Measurements from ENCODE around the gene LYRM1. TPM values are rescaled to one million over a fixed set of nuclear protein-coding genes. Genes with fewer than 3 reads are reported as not detected.

Gene LYRM1
- polyA plus RNA-seq, 1 of the 3 experiments (the other 2 are of a cell fraction): 18.1 TPM

DNA sequence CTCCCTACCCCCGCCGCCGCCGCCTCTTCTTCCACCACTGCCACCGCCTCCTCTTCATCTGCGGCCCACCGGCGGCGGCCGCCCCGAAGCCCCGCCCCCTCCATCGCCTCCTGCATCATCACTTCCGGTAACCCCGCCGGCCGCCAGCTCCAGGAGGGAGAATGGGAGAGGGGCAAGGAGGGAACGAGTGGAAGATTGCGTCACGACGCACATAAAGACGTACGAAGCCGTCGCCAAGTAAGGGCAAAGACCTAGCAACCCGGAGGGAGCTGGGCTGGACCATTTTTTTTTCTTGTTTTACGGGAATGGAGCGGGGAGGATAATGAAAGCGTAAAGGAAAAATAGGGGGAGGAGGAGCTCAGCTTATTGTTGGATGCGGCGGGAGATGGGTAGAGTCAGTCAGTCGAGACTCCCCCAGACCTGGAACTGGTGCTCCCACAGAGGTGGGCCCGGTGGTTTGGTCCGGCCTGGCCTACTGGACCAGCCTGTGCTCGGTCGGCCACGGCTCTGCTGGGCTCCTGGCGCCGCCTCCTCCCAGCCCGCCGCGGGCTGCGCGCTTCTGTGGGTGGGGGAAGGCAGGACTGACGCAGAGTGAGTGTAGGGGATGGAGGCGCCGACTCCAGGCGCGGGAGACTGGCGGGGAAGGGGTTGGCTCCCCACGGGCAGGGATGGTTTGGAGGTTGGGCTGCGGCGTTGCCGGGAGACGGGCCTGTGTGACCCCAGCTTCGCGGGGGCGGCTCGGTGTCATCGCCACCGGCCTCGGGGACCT is at the start of gene LYRM1, which contains the start of gene DCUN1D3 (continued):
- TF ChIP-seq MAX (IDR thresholded peaks at IDR 0.05; ENCODE audit: low read depth) (peak; percentile 72), USF2 (IDR thresholded peaks at IDR 0.05; ENCODE audit: borderline replicate concordance, low read depth, low read length) (no peak), JUND (IDR thresholded peaks at IDR 0.05) (no peak; the same call in 1 of the 2 replicates), NRF1 (IDR thresholded peaks at IDR 0.05; ENCODE audit: low read depth, low read length) (no peak), FOSL2 (IDR thresholded peaks at IDR 0.05; ENCODE audit: borderline replicate concordance, low read depth) (no peak), GATA2 (CRISPR knock-in tag; IDR thresholded peaks at IDR 0.05) (no peak), MEF2A (IDR thresholded peaks at IDR 0.05; ENCODE audit: borderline replicate concordance, low read depth) (no peak), ELF1 (IDR thresholded peaks at IDR 0.05) (peak; percentile 62), MXI1 (IDR thresholded peaks at IDR 0.05; ENCODE audit: low read depth, low read length) (peak; percentile 28; the same call in 1 of the 2 replicates), FOXJ3 (CRISPR knock-in tag; IDR thresholded peaks at IDR 0.05) (no peak), EZH2phosphoT487 (IDR thresholded peaks at IDR 0.05; ENCODE audit: borderline replicate concordance, low read depth) (no peak), EP300 (IDR thresholded peaks at IDR 0.05; ENCODE audit: borderline replicate concordance in 1 of 2, low read depth in 1 of 2, low read length in 1 of 2) (peak in 1 of 2 experiments; percentile 29; a peak in 1 of 4 replicates), TAF1 (IDR thresholded peaks at IDR 0.05; ENCODE audit: borderline replicate concordance, low read depth, low read length) (peak; percentile 88)

DNA sequence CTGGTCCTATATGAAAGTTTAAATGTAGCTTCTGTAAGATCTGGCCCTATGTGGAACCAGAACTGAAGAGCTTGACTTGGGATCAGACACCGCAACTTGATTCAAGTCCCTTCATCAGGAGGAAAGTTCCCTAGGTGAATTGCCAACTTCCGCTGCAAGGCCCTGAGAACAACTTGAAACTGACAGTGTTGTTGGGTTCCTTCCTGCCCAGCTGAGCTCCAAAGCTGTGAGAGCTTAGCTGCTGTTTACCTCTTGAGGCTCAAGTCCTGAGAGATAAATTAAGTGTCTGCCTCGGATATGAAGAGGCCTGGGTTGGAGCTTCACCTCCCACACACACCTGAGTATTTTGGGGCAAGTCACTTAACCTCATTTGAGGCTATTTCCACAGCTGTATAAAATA is 49.6 kb upstream of the LYRM1 start:
- no peaks in the 10 kb centered on the region for H3K27me3 ChIP-seq (ENCODE audit: insufficient read depth)
- POLR2A ChIA-PET: no interaction called here
- H3K27ac ChIP-seq (ENCODE audit: low read depth in 2 of 2, low read length in 1 of 2): peak overlapping the region; percentile 11 to 62; a peak in 2 of 4 replicates
- TF ChIP-seq RFX5 (IDR thresholded peaks at IDR 0.05; ENCODE audit: low read length) (no peak), TAF1 (IDR thresholded peaks at IDR 0.05; ENCODE audit: borderline replicate concordance, low read depth, low read length) (no peak), USF2 (IDR thresholded peaks at IDR 0.05; ENCODE audit: borderline replicate concordance, low read depth, low read length) (no peak), YY1 (IDR thresholded peaks at IDR 0.05; ENCODE audit: low read depth) (no peak), CHD2 (IDR thresholded peaks at IDR 0.05; ENCODE audit: low read length, partially characterized antibody) (no peak), EZH2phosphoT487 (IDR thresholded peaks at IDR 0.05; ENCODE audit: borderline replicate concordance, low read depth) (no peak), REST (IDR thresholded peaks at IDR 0.05; ENCODE audit: low read depth, low read length) (no peak), ELF1 (IDR thresholded peaks at IDR 0.05) (no peak), NFIC (IDR thresholded peaks at IDR 0.05; ENCODE audit: borderline replicate concordance) (no peak), RAD21 (IDR thresholded peaks at IDR 0.05; ENCODE audit: low read length) (no peak)
- TF ChIP-seq, protein P1, sequence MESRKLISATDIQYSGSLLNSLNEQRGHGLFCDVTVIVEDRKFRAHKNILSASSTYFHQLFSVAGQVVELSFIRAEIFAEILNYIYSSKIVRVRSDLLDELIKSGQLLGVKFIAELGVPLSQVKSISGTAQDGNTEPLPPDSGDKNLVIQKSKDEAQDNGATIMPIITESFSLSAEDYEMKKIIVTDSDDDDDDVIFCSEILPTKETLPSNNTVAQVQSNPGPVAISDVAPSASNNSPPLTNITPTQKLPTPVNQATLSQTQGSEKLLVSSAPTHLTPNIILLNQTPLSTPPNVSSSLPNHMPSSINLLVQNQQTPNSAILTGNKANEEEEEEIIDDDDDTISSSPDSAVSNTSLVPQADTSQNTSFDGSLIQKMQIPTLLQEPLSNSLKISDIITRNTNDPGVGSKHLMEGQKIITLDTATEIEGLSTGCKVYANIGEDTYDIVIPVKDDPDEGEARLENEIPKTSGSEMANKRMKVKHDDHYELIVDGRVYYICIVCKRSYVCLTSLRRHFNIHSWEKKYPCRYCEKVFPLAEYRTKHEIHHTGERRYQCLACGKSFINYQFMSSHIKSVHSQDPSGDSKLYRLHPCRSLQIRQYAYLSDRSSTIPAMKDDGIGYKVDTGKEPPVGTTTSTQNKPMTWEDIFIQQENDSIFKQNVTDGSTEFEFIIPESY (IDR thresholded peaks at IDR 0.05; ENCODE audit: borderline replicate concordance, low read depth): no peak
- TF ChIP-seq, protein P2, sequence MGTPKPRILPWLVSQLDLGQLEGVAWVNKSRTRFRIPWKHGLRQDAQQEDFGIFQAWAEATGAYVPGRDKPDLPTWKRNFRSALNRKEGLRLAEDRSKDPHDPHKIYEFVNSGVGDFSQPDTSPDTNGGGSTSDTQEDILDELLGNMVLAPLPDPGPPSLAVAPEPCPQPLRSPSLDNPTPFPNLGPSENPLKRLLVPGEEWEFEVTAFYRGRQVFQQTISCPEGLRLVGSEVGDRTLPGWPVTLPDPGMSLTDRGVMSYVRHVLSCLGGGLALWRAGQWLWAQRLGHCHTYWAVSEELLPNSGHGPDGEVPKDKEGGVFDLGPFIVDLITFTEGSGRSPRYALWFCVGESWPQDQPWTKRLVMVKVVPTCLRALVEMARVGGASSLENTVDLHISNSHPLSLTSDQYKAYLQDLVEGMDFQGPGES (IDR thresholded peaks at IDR 0.05; ENCODE audit: low read depth, low read length): no peak

More for the DNA sequence above, 49.6 kb upstream of the LYRM1 start:
- no peak overlapping the region for H3K9ac ChIP-seq
- peaks cover 7% of the 10 kb centered on the region for H3F3A ChIP-seq (replicated peaks; ENCODE audit: insufficient read depth)
- no peak overlapping the region for H3K4me2 ChIP-seq
- H3K79me2 ChIP-seq (ENCODE audit: insufficient read depth): 0 out of 2 replicates have a peak, but pooled peaks cover 2% of the 10 kb centered on the region
- no peaks in the 10 kb centered on the region for H3K9me2 ChIP-seq
- no peak overlapping the region for H2AFZ ChIP-seq (ENCODE audit: low read depth)
- no peaks in the 10 kb centered on the region for H4K20me1 ChIP-seq (ENCODE audit: insufficient read depth)
- no peak overlapping the region for H3K4me3 ChIP-seq (ENCODE audit: low read depth in 2 of 2, low read length in 1 of 2)
- no peak for DNase-seq
- peaks cover 0 to 4% of the 10 kb centered on the region in 2 experiments; a peak in 2 of 4 replicates for H3K4me1 ChIP-seq (ENCODE audit: control insufficient read depth in 1 of 2, insufficient read depth in 2 of 2, low read depth in 1 of 2, low read length in 1 of 2)
- CTCF ChIA-PET: interaction anchor here (0.7 to 4.3 kb wide), 30 partner anchors 10 to 449 kb away, joined by 3 to 25 read pairs (median 5); partner anchors contain the start of genes DCUN1D3, ERI2, LDAF1 and LYRM1
- WGBS (ENCODE audit: low lambda C conversion rate): 94% methylated on average over 3 of the region's 3 CpGs
- H3K36me3 ChIP-seq (replicated peaks in 1 of 2; ENCODE audit: control insufficient read depth in 1 of 2, insufficient read depth in 2 of 2, low read length in 1 of 2): peaks cover 34 to 36% of the 10 kb centered on the region in 2 experiments
- H3K9me3 ChIP-seq: no peaks in the 10 kb centered on the region
